Measurements from ENCODE around the gene MAP4K4. TPM values are rescaled to one million over a fixed set of nuclear protein-coding genes. Genes with fewer than 3 reads are reported as not detected.

The MAP4K4 gene
- polyA plus RNA-seq, 3 donors: 5.3 to 66.9 (median 8.7) TPM

DNA sequence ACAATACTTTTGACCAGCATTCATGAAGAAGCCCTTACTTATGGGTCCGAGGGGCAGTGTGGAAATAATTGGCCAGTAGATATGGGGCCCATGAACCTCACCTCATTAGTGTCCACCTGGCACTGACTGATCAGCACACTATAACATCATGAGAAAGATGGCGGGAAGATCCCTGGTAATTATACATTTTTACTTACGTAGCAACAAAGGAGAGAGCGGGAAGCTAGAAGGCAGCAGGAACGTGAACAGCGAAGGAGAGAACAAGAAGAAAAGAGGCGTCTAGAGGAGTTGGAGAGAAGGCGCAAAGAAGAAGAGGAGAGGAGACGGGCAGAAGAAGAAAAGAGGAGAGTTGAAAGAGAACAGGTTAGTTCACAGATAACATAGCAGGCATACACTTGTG lies 158.3 kb downstream of the MAP4K4 start:
- H3K9me3 Mint-ChIP-seq: no peaks in the 10 kb centered on the region
- H3K4me3 ChIP-seq (replicated peaks in 1 of 3; ENCODE audit: low read depth in 2 of 3, low read length in 3 of 3): no peak overlapping the region
- H2AFZ ChIP-seq (ENCODE audit: insufficient read depth, low read depth, low read length, poor library complexity, severe bottlenecking): no peak overlapping the region
- no peak overlapping the region for H3K4me2 ChIP-seq (replicated peaks; ENCODE audit: extremely low read depth, low read length, poor library complexity, severe bottlenecking)
- H3K36me3 Mint-ChIP-seq: peaks cover 80 to 91% of the 10 kb centered on the region in 2 donors
- H3K9ac ChIP-seq (ENCODE audit: insufficient read depth, low read length, poor library complexity, severe bottlenecking): no peak overlapping the region
- H3K4me3 Mint-ChIP-seq: no peak overlapping the region
- no peaks in the 10 kb centered on the region for H3K9me3 ChIP-seq (replicated peaks in 1 of 2; ENCODE audit: control insufficient read depth in 1 of 2, insufficient read depth in 1 of 2, low read length in 2 of 2)
- TF ChIP-seq, protein P1, sequence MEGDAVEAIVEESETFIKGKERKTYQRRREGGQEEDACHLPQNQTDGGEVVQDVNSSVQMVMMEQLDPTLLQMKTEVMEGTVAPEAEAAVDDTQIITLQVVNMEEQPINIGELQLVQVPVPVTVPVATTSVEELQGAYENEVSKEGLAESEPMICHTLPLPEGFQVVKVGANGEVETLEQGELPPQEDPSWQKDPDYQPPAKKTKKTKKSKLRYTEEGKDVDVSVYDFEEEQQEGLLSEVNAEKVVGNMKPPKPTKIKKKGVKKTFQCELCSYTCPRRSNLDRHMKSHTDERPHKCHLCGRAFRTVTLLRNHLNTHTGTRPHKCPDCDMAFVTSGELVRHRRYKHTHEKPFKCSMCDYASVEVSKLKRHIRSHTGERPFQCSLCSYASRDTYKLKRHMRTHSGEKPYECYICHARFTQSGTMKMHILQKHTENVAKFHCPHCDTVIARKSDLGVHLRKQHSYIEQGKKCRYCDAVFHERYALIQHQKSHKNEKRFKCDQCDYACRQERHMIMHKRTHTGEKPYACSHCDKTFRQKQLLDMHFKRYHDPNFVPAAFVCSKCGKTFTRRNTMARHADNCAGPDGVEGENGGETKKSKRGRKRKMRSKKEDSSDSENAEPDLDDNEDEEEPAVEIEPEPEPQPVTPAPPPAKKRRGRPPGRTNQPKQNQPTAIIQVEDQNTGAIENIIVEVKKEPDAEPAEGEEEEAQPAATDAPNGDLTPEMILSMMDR (IDR thresholded peaks at IDR 0.05): no peak
- H4K20me1 ChIP-seq (ENCODE audit: insufficient read depth, low read length): peaks cover 66% of the 10 kb centered on the region
- H3K36me3 ChIP-seq (replicated peaks in 1 of 2; ENCODE audit: control insufficient read depth in 1 of 2, insufficient read depth in 2 of 2, low read length in 2 of 2): peaks cover 80 to 100% of the 10 kb centered on the region in 2 donors
- peaks cover 4% of the 10 kb centered on the region for H3K4me1 Mint-ChIP-seq
- H3K4me1 ChIP-seq (ENCODE audit: control insufficient read depth in 1 of 2, insufficient read depth in 2 of 2, low read length in 2 of 2): no peaks in the 10 kb centered on the region
- no peaks in the 10 kb centered on the region for H3K27me3 ChIP-seq (ENCODE audit: control insufficient read depth in 2 of 2, insufficient read depth in 2 of 2, low read length in 2 of 2)
- H3K79me2 ChIP-seq (ENCODE audit: insufficient read depth, low read length): no peaks in the 10 kb centered on the region
- H3K27ac ChIP-seq (ENCODE audit: low read depth in 1 of 2, low read length in 2 of 2): no peak overlapping the region
- H3K27ac Mint-ChIP-seq: peak overlapping the region in 1 of 7 donors; percentile 29
- no peak for DNase-seq
- intact Hi-C loops (cut with micrococcal nuclease): no loop called here
- 97% methylated on average over 5 of the region's 9 CpGs for WGBS (ENCODE audit: insufficient coverage)
- no peaks in the 10 kb centered on the region for H3K27me3 Mint-ChIP-seq (ENCODE audit: low read depth in 3 of 3)

- Mint-ChIP-seq H3K9me3 (no peaks in the 10 kb centered on the region), H3K27me3 (ENCODE audit: low read depth in 3 of 3) (no peaks in the 10 kb centered on the region), H3K4me1 (peaks cover 4% of the 10 kb centered on the region), H3K36me3 (peaks cover 85 to 95% of the 10 kb centered on the region in 2 donors), H3K4me3 (no peak overlapping the region), H3K27ac (peak overlapping the region in 1 of 7 donors; percentile 6)
- peaks cover 61% of the 10 kb centered on the region for H4K20me1 ChIP-seq (ENCODE audit: insufficient read depth, low read length)
- no peaks in the 10 kb centered on the region for H3K79me2 ChIP-seq (ENCODE audit: insufficient read depth, low read length)
- no peaks in the 10 kb centered on the region for H3K27me3 ChIP-seq (ENCODE audit: control insufficient read depth in 2 of 2, insufficient read depth in 2 of 2, low read length in 2 of 2)
- no peak overlapping the region for H2AFZ ChIP-seq (ENCODE audit: insufficient read depth, low read depth, low read length, poor library complexity, severe bottlenecking)
- DNase-seq: no peak
- H3K4me2 ChIP-seq (replicated peaks; ENCODE audit: extremely low read depth, low read length, poor library complexity, severe bottlenecking): no peak overlapping the region
- peak overlapping the region in 1 of 2 donors; percentile 22 for H3K27ac ChIP-seq (ENCODE audit: low read depth in 1 of 2, low read length in 2 of 2)
- intact Hi-C loops (cut with micrococcal nuclease): no loop called here
- no peaks in the 10 kb centered on the region for H3K9me3 ChIP-seq (replicated peaks in 1 of 2; ENCODE audit: control insufficient read depth in 1 of 2, insufficient read depth in 1 of 2, low read length in 2 of 2)
- no peaks in the 10 kb centered on the region for H3K4me1 ChIP-seq (ENCODE audit: control insufficient read depth in 1 of 2, insufficient read depth in 2 of 2, low read length in 2 of 2)
- no peak overlapping the region for H3K9ac ChIP-seq (ENCODE audit: insufficient read depth, low read length, poor library complexity, severe bottlenecking)
- TF ChIP-seq, protein P1 (IDR thresholded peaks at IDR 0.05): no peak
- H3K36me3 ChIP-seq (replicated peaks in 1 of 2; ENCODE audit: control insufficient read depth in 1 of 2, insufficient read depth in 2 of 2, low read length in 2 of 2): peaks cover 85 to 100% of the 10 kb centered on the region in 2 donors
- H3K4me3 ChIP-seq (replicated peaks in 1 of 3; ENCODE audit: low read depth in 2 of 3, low read length in 3 of 3): no peak overlapping the region
Observed at GRCh38 chr2:101858246-101858645, 160.7 kb downstream of the MAP4K4 start.
